ENCODE results near the gene DCUN1D3.

DCUN1D3 gene

GRCh38 chr16:20942256-20942655 lies 42.1 kb upstream of the DCUN1D3 start:
- Histone ChIP-seq H3K36me3 (ENCODE audit: control insufficient read depth in 4 of 4, insufficient read depth in 4 of 4, low read length in 3 of 4) (no peaks in the 10 kb centered on the region), H3K27me3 (replicated peaks in 2 of 5; ENCODE audit: control insufficient read depth in 4 of 5, insufficient read depth in 5 of 5, low read length in 4 of 5) (no peaks in the 10 kb centered on the region), H3K4me3 (ENCODE audit: control insufficient read depth in 1 of 7, extremely low read depth in 1 of 7, insufficient read depth in 4 of 7, low read depth in 2 of 7, low read length in 6 of 7) (no peak overlapping the region), H3K27ac (ENCODE audit: insufficient read depth in 1 of 2, low read depth in 1 of 2, low read length in 2 of 2, poor library complexity in 1 of 2, severe bottlenecking in 2 of 2) (no peak overlapping the region), H3K9me3 (ENCODE audit: control extremely low read depth in 1 of 5, control insufficient read depth in 4 of 5, insufficient read depth in 2 of 5, low read depth in 1 of 5, low read length in 4 of 5) (no peaks in the 10 kb centered on the region), H3K4me1 (ENCODE audit: control extremely low read depth in 1 of 4, control insufficient read depth in 4 of 4, insufficient read depth in 4 of 4, low read length in 3 of 4) (peaks cover 0 to 36% (median 19%) of the 10 kb centered on the region in 4 experiments)
- POLR2A ChIA-PET: no interaction called here
- no peak for DNase-seq
- WGBS (ENCODE audit: insufficient coverage): 96% methylated on average over 3 of the region's 4 CpGs
- CTCF ChIA-PET: interaction anchor here (1.0 kb wide), 1 partner anchor 93 kb away, joined by 3 read pairs; no protein-coding TSS in a partner anchor

GRCh38 chr16:20941636-20941926 lies 41.4 kb upstream of the DCUN1D3 start:
- no peak for DNase-seq
- no peaks in the 10 kb centered on the region for H3K36me3 ChIP-seq (ENCODE audit: control insufficient read depth in 4 of 4, insufficient read depth in 4 of 4, low read length in 3 of 4)
- WGBS (ENCODE audit: insufficient coverage): 95% methylated on average over 4 of the region's 6 CpGs
- no peak overlapping the region for H3K4me3 ChIP-seq (ENCODE audit: control insufficient read depth in 1 of 7, extremely low read depth in 1 of 7, insufficient read depth in 4 of 7, low read depth in 2 of 7, low read length in 6 of 7)
- H3K27ac ChIP-seq (ENCODE audit: insufficient read depth in 1 of 2, low read depth in 1 of 2, low read length in 2 of 2, poor library complexity in 1 of 2, severe bottlenecking in 2 of 2): no peak overlapping the region
- H3K4me1 ChIP-seq (ENCODE audit: control extremely low read depth in 1 of 4, control insufficient read depth in 4 of 4, insufficient read depth in 4 of 4, low read length in 3 of 4): peaks cover 0 to 36% (median 19%) of the 10 kb centered on the region in 4 experiments
- H3K27me3 ChIP-seq (replicated peaks in 2 of 5; ENCODE audit: control insufficient read depth in 4 of 5, insufficient read depth in 5 of 5, low read length in 4 of 5): no peaks in the 10 kb centered on the region
- H3K9me3 ChIP-seq (ENCODE audit: control extremely low read depth in 1 of 5, control insufficient read depth in 4 of 5, insufficient read depth in 2 of 5, low read depth in 1 of 5, low read length in 4 of 5): no peaks in the 10 kb centered on the region
- CTCF ChIA-PET: no interaction called here
- POLR2A ChIA-PET: interaction anchor here (1.1 kb wide), 1 partner anchor 39 kb away, joined by 3 read pairs; no protein-coding TSS in a partner anchor

GRCh38 chr16:20940871-20941635 lies 40.9 kb upstream of the DCUN1D3 start:
- peaks cover 0 to 36% (median 19%) of the 10 kb centered on the region in 4 experiments for H3K4me1 ChIP-seq (ENCODE audit: control extremely low read depth in 1 of 4, control insufficient read depth in 4 of 4, insufficient read depth in 4 of 4, low read length in 3 of 4)
- H3K36me3 ChIP-seq (ENCODE audit: control insufficient read depth in 4 of 4, insufficient read depth in 4 of 4, low read length in 3 of 4): no peaks in the 10 kb centered on the region
- H3K27ac ChIP-seq (ENCODE audit: insufficient read depth in 1 of 2, low read depth in 1 of 2, low read length in 2 of 2, poor library complexity in 1 of 2, severe bottlenecking in 2 of 2): no peak overlapping the region
- H3K9me3 ChIP-seq (ENCODE audit: control extremely low read depth in 1 of 5, control insufficient read depth in 4 of 5, insufficient read depth in 2 of 5, low read depth in 1 of 5, low read length in 4 of 5): no peaks in the 10 kb centered on the region
- POLR2A ChIA-PET: interaction anchor here (0.6 to 1.1 kb wide), 2 partner anchors 38 to 43 kb away, joined by 3 to 4 read pairs; no protein-coding TSS in a partner anchor
- CTCF ChIA-PET: no interaction called here
- no peaks in the 10 kb centered on the region for H3K27me3 ChIP-seq (replicated peaks in 2 of 5; ENCODE audit: control insufficient read depth in 4 of 5, insufficient read depth in 5 of 5, low read length in 4 of 5)
- 50% methylated on average over 3 of the region's 6 CpGs for WGBS (ENCODE audit: insufficient coverage)
- DNase-seq: peak in 2 of 3 donors; percentile 71 to 75
- H3K4me3 ChIP-seq (ENCODE audit: control insufficient read depth in 1 of 7, extremely low read depth in 1 of 7, insufficient read depth in 4 of 7, low read depth in 2 of 7, low read length in 6 of 7): no peak overlapping the region

- Histone ChIP-seq H3K4me3 (ENCODE audit: control insufficient read depth in 1 of 7, extremely low read depth in 1 of 7, insufficient read depth in 4 of 7, low read depth in 2 of 7, low read length in 6 of 7) (no peak overlapping the region), H3K27me3 (replicated peaks in 2 of 5; ENCODE audit: control insufficient read depth in 4 of 5, insufficient read depth in 5 of 5, low read length in 4 of 5) (no peaks in the 10 kb centered on the region), H3K4me1 (ENCODE audit: control extremely low read depth in 1 of 4, control insufficient read depth in 4 of 4, insufficient read depth in 4 of 4, low read length in 3 of 4) (peaks cover 0 to 36% (median 18%) of the 10 kb centered on the region in 4 experiments), H3K27ac (ENCODE audit: insufficient read depth in 1 of 2, low read depth in 1 of 2, low read length in 2 of 2, poor library complexity in 1 of 2, severe bottlenecking in 2 of 2) (no peak overlapping the region), H3K9me3 (ENCODE audit: control extremely low read depth in 1 of 5, control insufficient read depth in 4 of 5, insufficient read depth in 2 of 5, low read depth in 1 of 5, low read length in 4 of 5) (no peaks in the 10 kb centered on the region), H3K36me3 (ENCODE audit: control insufficient read depth in 4 of 4, insufficient read depth in 4 of 4, low read length in 3 of 4) (no peaks in the 10 kb centered on the region)
- no peak for DNase-seq
- ChIA-PET CTCF (no interaction called here), POLR2A (no interaction called here)
Measured at GRCh38 chr16:20939611-20940010, 39.5 kb upstream of the DCUN1D3 start.

- POLR2A ChIA-PET: no interaction called here
Measured at GRCh38 chr16:20938426-20938825, 38.3 kb upstream of the DCUN1D3 start.

GRCh38 chr16:20937736-20938135 lies 37.6 kb upstream of the DCUN1D3 start:
- ChIA-PET CTCF (interaction anchor here (1.2 kb wide), 1 partner anchor 37 kb away, joined by 3 read pairs; the partner anchor contains the start of genes DCUN1D3 and LYRM1), POLR2A (no interaction called here)
- peaks cover 0 to 36% (median 18%) of the 10 kb centered on the region in 4 experiments for H3K4me1 ChIP-seq (ENCODE audit: control extremely low read depth in 1 of 4, control insufficient read depth in 4 of 4, insufficient read depth in 4 of 4, low read length in 3 of 4)
- no peak overlapping the region for H3K27ac ChIP-seq (ENCODE audit: insufficient read depth in 1 of 2, low read depth in 1 of 2, low read length in 2 of 2, poor library complexity in 1 of 2, severe bottlenecking in 2 of 2)
- DNase-seq: no peak
- WGBS (ENCODE audit: insufficient coverage): 98% methylated on average over 6 of the region's 6 CpGs
- no peak overlapping the region for H3K4me3 ChIP-seq (ENCODE audit: control insufficient read depth in 1 of 7, extremely low read depth in 1 of 7, insufficient read depth in 4 of 7, low read depth in 2 of 7, low read length in 6 of 7)
- H3K36me3 ChIP-seq (ENCODE audit: control insufficient read depth in 4 of 4, insufficient read depth in 4 of 4, low read length in 3 of 4): no peaks in the 10 kb centered on the region
- H3K9me3 ChIP-seq (ENCODE audit: control extremely low read depth in 1 of 5, control insufficient read depth in 4 of 5, insufficient read depth in 2 of 5, low read depth in 1 of 5, low read length in 4 of 5): no peaks in the 10 kb centered on the region
- H3K27me3 ChIP-seq (replicated peaks in 2 of 5; ENCODE audit: control insufficient read depth in 4 of 5, insufficient read depth in 5 of 5, low read length in 4 of 5): no peaks in the 10 kb centered on the region

More at GRCh38 chr16:20938426-20938825, 38.3 kb upstream of the DCUN1D3 start:
- Histone ChIP-seq H3K36me3 (ENCODE audit: control insufficient read depth in 4 of 4, insufficient read depth in 4 of 4, low read length in 3 of 4) (no peaks in the 10 kb centered on the region), H3K27me3 (replicated peaks in 2 of 5; ENCODE audit: control insufficient read depth in 4 of 5, insufficient read depth in 5 of 5, low read length in 4 of 5) (no peaks in the 10 kb centered on the region), H3K4me1 (ENCODE audit: control extremely low read depth in 1 of 4, control insufficient read depth in 4 of 4, insufficient read depth in 4 of 4, low read length in 3 of 4) (peaks cover 0 to 36% (median 18%) of the 10 kb centered on the region in 4 experiments), H3K9me3 (ENCODE audit: control extremely low read depth in 1 of 5, control insufficient read depth in 4 of 5, insufficient read depth in 2 of 5, low read depth in 1 of 5, low read length in 4 of 5) (no peaks in the 10 kb centered on the region), H3K4me3 (ENCODE audit: control insufficient read depth in 1 of 7, extremely low read depth in 1 of 7, insufficient read depth in 4 of 7, low read depth in 2 of 7, low read length in 6 of 7) (no peak overlapping the region), H3K27ac (ENCODE audit: insufficient read depth in 1 of 2, low read depth in 1 of 2, low read length in 2 of 2, poor library complexity in 1 of 2, severe bottlenecking in 2 of 2) (no peak overlapping the region)
- WGBS (ENCODE audit: insufficient coverage): 0% methylated on average over 2 of the region's 2 CpGs
- CTCF ChIA-PET: interaction anchor here (0.7 to 1.2 kb wide), 2 partner anchors 38 to 124 kb away, joined by 3 read pairs; partner anchors contain the start of genes DCUN1D3 and LYRM1
- peak; percentile 48 to 77 (median 74) for DNase-seq

- Histone ChIP-seq H3K27ac (ENCODE audit: insufficient read depth in 1 of 2, low read depth in 1 of 2, low read length in 2 of 2, poor library complexity in 1 of 2, severe bottlenecking in 2 of 2) (no peak overlapping the region), H3K9me3 (ENCODE audit: control extremely low read depth in 1 of 5, control insufficient read depth in 4 of 5, insufficient read depth in 2 of 5, low read depth in 1 of 5, low read length in 4 of 5) (no peaks in the 10 kb centered on the region), H3K4me1 (ENCODE audit: control extremely low read depth in 1 of 4, control insufficient read depth in 4 of 4, insufficient read depth in 4 of 4, low read length in 3 of 4) (peaks cover 0 to 10% (median 4%) of the 10 kb centered on the region in 4 experiments), H3K27me3 (replicated peaks in 2 of 5; ENCODE audit: control insufficient read depth in 4 of 5, insufficient read depth in 5 of 5, low read length in 4 of 5) (no peaks in the 10 kb centered on the region), H3K36me3 (ENCODE audit: control insufficient read depth in 4 of 4, insufficient read depth in 4 of 4, low read length in 3 of 4) (no peaks in the 10 kb centered on the region), H3K4me3 (ENCODE audit: control insufficient read depth in 1 of 7, extremely low read depth in 1 of 7, insufficient read depth in 4 of 7, low read depth in 2 of 7, low read length in 6 of 7) (no peak overlapping the region)
- CTCF ChIA-PET: interaction anchor here (1.1 kb wide), 1 partner anchor 12 kb away, joined by 4 read pairs; no protein-coding TSS in a partner anchor
- POLR2A ChIA-PET: no interaction called here
- no peak for DNase-seq
Measured at GRCh38 chr16:20933589-20933988, 33.4 kb upstream of the DCUN1D3 start.

Measured in common myeloid progenitor, CD34-positive (primary cell).